CD4-positive, alpha-beta T cell (primary cell): ENCODE results near the gene CACNA2D1. TPM values are rescaled to one million over a fixed set of nuclear protein-coding genes. Genes with fewer than 3 reads are reported as not detected.

Experiments used
- ATAC-seq: fragments of 200-7000 bp; cut with Tn5 transposase; one replicate; pipeline ENCODE4 v1.10.0; 2022; ENCODE audit warnings: mild to moderate bottlenecking; ENCODE audit not compliant: poor library complexity
- CTCF ChIA-PET: fragments of 350-600 bp; sonication (Branson Sonifier 250); formaldehyde crosslinking; loops from one replicate; lab custom pipeline; 2021; ENCODE audit warnings: antibody characterized with exemption, inconsistent platforms; lab: Charles Lee
- POLR2A ChIA-PET: fragments of 350-600 bp; sonication (Branson Sonifier 250); formaldehyde crosslinking; loops from one replicate; lab custom pipeline; 2021; ENCODE audit warnings: antibody characterized with exemption, inconsistent platforms; lab: Charles Lee
- DNase-seq, 14 experiments: peaks; one replicate each; pipeline ENCODE4 v3.0.0-alpha.2; 2013 to 2020; ENCODE audit warnings: mixed read lengths in 2 of 14
- H3K27ac ChIP-seq, 2 donors: one replicate each; pipeline versions ENCODE4 v1.5.1 to v1.7.0; 2013; ENCODE audit warnings: low read length in 2 of 2, low read depth in 1 of 2, mild to moderate bottlenecking in 1 of 2
- H3K27me3 ChIP-seq, 2 experiments: 1 replicate in 1 of 2; 2 replicates in 1 of 2; pipeline versions ENCODE4 v1.6.1 to v1.7.0; 2013; ENCODE audit warnings: low read length in 2 of 2, control low read depth in 1 of 2, mild to moderate bottlenecking in 1 of 2, moderate library complexity in 1 of 2; ENCODE audit not compliant: insufficient read depth in 2 of 2, control insufficient read depth in 1 of 2
- H3K36me3 ChIP-seq: one replicate; pipeline ENCODE4 v1.6.1; 2013; ENCODE audit warnings: low read length, control low read depth; ENCODE audit not compliant: insufficient read depth
- H3K4me1 ChIP-seq: one replicate; pipeline ENCODE4 v1.6.1; 2013; ENCODE audit warnings: low read length, control low read depth; ENCODE audit not compliant: insufficient read depth
- H3K4me3 ChIP-seq: one replicate; pipeline ENCODE4 v1.5.1; 2013; ENCODE audit warnings: mild to moderate bottlenecking, low read length, moderate library complexity
- H3K9me3 ChIP-seq, 2 experiments: 1 replicate in 1 of 2; 2 replicates in 1 of 2; pipeline versions ENCODE4 v1.6.1 to v1.7.0; 2013; ENCODE audit warnings: low read length in 2 of 2, mild to moderate bottlenecking in 2 of 2, control low read depth in 1 of 2, moderate library complexity in 1 of 2; ENCODE audit not compliant: control insufficient read depth in 1 of 2, insufficient read depth in 1 of 2
- H3K27ac Mint-ChIP-seq: one replicate; pipeline ENCODE4 v1.8.0; 2020; ENCODE audit warnings: mixed read lengths
- H3K27me3 Mint-ChIP-seq: one replicate; pipeline ENCODE4 v1.8.0; 2021; ENCODE audit warnings: mixed read lengths
- H3K36me3 Mint-ChIP-seq: one replicate; pipeline ENCODE4 v1.8.0; 2021; ENCODE audit warnings: low read depth, mixed read lengths
- H3K4me1 Mint-ChIP-seq: one replicate; pipeline ENCODE4 v1.8.0; 2021; ENCODE audit warnings: low read depth, mixed read lengths
- H3K4me3 Mint-ChIP-seq: one replicate; pipeline ENCODE4 v1.8.0; 2020; ENCODE audit warnings: mild to moderate bottlenecking, mixed read lengths
- H3K9me3 Mint-ChIP-seq: one replicate; pipeline ENCODE4 v1.8.0; 2020; ENCODE audit warnings: mixed read lengths
- CTCF ChIP-seq: fragments of 200-600 bp; IDR thresholded peaks from one replicate; pipeline ENCODE4 v1.8.0; 2022; ENCODE audit warnings: antibody characterized with exemption, mild to moderate bottlenecking
- intact Hi-C, 2 experiments: fragments of 100-400 bp; cut with DNase I in 1 of 2; cut with micrococcal nuclease in 1 of 2; formaldehyde crosslinking; loops; one replicate each; pipeline versions ENCODE4 v1.15.1 to v1.9.0; 2023 to 2025; cut with DNase I, micrococcal nuclease
- total RNA-seq, 174 experiments: library from RNA in 2 of 174; stranded (reverse) in 2 of 174; gene quantifications; one replicate each; pipeline ENCODE4 v1.2.3 and lab custom pipeline; 2021 to 2026

The CACNA2D1 gene
- total RNA-seq, 2 experiments from 2014 or later: not detected

GRCh38 chr7:82229164-82229563 lies 214.4 kb downstream of the CACNA2D1 start:
- intact Hi-C loops: no loop called here
- H3K36me3 Mint-ChIP-seq: no peaks in the 10 kb centered on the region
- no peaks in the 10 kb centered on the region for H3K27me3 Mint-ChIP-seq
- Histone ChIP-seq H3K4me1 (no peaks in the 10 kb centered on the region), H3K4me3 (no peak overlapping the region), H3K27me3 (no peaks in the 10 kb centered on the region), H3K36me3 (no peaks in the 10 kb centered on the region), H3K27ac (no peak overlapping the region), H3K9me3 (peaks cover 0 to 7% of the 10 kb centered on the region in 2 experiments)
- no peak for TF ChIP-seq CTCF
- no peak overlapping the region for H3K4me3 Mint-ChIP-seq
- H3K9me3 Mint-ChIP-seq: peaks cover 2% of the 10 kb centered on the region
- no peak overlapping the region for H3K27ac Mint-ChIP-seq
- no peaks in the 10 kb centered on the region for H3K4me1 Mint-ChIP-seq
- no peak for DNase-seq
- ChIA-PET CTCF (no interaction called here), POLR2A (no interaction called here)
- no peak for ATAC-seq

- CTCF ChIA-PET: no interaction called here
- H3K4me1 ChIP-seq: no peaks in the 10 kb centered on the region
Measured at GRCh38 chr7:82226191-82226590, 217.4 kb downstream of the CACNA2D1 start.

GRCh38 chr7:82224529-82224928 lies 219.0 kb downstream of the CACNA2D1 start:
- Histone ChIP-seq H3K27ac (no peak overlapping the region), H3K4me1 (no peaks in the 10 kb centered on the region), H3K4me3 (no peak overlapping the region), H3K36me3 (no peaks in the 10 kb centered on the region), H3K9me3 (peaks cover 0 to 4% of the 10 kb centered on the region in 2 experiments), H3K27me3 (no peaks in the 10 kb centered on the region)
- TF ChIP-seq CTCF: no peak
- Mint-ChIP-seq H3K9me3 (peaks cover 5% of the 10 kb centered on the region), H3K4me1 (no peaks in the 10 kb centered on the region), H3K27ac (no peak overlapping the region), H3K36me3 (no peaks in the 10 kb centered on the region), H3K27me3 (no peaks in the 10 kb centered on the region), H3K4me3 (no peak overlapping the region)
- ATAC-seq: no peak
- no peak for DNase-seq
- intact Hi-C loops: no loop called here
- ChIA-PET CTCF (no interaction called here), POLR2A (no interaction called here)

More at GRCh38 chr7:82226191-82226590, 217.4 kb downstream of the CACNA2D1 start:
- Mint-ChIP-seq H3K9me3 (peaks cover 5% of the 10 kb centered on the region), H3K4me1 (no peaks in the 10 kb centered on the region), H3K36me3 (no peaks in the 10 kb centered on the region), H3K4me3 (no peak overlapping the region), H3K27me3 (no peaks in the 10 kb centered on the region), H3K27ac (no peak overlapping the region)
- TF ChIP-seq CTCF: no peak
- intact Hi-C loops: no loop called here
- no peaks in the 10 kb centered on the region for H3K36me3 ChIP-seq
- no peak for ATAC-seq
- H3K9me3 ChIP-seq: peaks cover 0 to 4% of the 10 kb centered on the region in 2 experiments
- H3K27ac ChIP-seq: no peak overlapping the region
- no peak overlapping the region for H3K4me3 ChIP-seq
- POLR2A ChIA-PET: no interaction called here
- DNase-seq: no peak
- no peaks in the 10 kb centered on the region for H3K27me3 ChIP-seq
